Cardiac fibroblast (primary cell): ENCODE results near the gene NT5DC3.

Experiments
- DNase-seq, 2 donors: peaks; one replicate each; pipeline versions ENCODE4 v3.0.0 to v3.0.0-alpha.2; 2010; ENCODE audit warnings: low read depth in 2 of 2
- H3K4me3 ChIP-seq, 2 donors: replicated peaks in 1 of 2; 1 replicate in 1 of 2; 2 replicates in 1 of 2; pipeline ENCODE4 v1.5.1; 2011; ENCODE audit warnings: low read depth in 2 of 2, low read length in 2 of 2, mild to moderate bottlenecking in 2 of 2, moderate library complexity in 1 of 2
- TF ChIP-seq, protein P1 (sequence below): IDR thresholded peaks from one replicate; pipeline ENCODE4 v1.5.1; 2011; ENCODE audit warnings: low read depth, mild to moderate bottlenecking, low read length, inconsistent platforms

Gene NT5DC3

DNA sequence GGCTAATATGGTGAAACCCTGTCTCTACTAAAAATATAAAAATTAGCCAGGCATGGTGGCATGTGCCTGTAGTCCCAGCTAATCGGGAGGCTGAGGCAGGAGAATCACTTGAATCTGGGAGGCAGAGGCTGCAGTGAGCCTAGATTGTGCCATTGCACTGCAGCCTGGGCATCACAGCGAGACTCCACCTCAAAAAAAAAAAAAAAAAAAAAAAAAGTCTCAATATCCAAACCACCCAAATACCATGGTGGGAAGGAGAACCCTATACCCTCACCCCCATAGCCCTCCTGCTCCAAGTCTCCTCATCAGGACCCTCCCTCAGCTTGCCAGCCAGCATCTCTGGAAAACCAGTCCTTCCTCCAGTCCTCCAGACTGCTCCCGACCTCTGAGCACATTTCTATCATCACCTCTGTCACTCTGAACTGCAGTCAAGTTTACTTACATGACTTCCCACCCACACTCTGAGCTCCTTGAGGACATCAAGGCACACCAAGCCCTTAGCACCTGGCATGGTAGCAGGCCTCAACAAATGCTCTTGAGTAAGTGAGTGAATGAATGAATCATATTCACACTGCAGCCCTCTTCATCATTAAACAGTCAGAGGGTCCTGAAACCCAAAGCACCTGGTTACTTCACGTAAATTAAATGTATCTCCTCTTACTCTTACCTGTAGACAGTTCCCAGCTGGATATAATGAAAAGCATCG lies 35.2 kb downstream of the NT5DC3 start:
- TF ChIP-seq, protein P1, sequence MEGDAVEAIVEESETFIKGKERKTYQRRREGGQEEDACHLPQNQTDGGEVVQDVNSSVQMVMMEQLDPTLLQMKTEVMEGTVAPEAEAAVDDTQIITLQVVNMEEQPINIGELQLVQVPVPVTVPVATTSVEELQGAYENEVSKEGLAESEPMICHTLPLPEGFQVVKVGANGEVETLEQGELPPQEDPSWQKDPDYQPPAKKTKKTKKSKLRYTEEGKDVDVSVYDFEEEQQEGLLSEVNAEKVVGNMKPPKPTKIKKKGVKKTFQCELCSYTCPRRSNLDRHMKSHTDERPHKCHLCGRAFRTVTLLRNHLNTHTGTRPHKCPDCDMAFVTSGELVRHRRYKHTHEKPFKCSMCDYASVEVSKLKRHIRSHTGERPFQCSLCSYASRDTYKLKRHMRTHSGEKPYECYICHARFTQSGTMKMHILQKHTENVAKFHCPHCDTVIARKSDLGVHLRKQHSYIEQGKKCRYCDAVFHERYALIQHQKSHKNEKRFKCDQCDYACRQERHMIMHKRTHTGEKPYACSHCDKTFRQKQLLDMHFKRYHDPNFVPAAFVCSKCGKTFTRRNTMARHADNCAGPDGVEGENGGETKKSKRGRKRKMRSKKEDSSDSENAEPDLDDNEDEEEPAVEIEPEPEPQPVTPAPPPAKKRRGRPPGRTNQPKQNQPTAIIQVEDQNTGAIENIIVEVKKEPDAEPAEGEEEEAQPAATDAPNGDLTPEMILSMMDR = no peak
- DNase-seq = no peak
- H3K4me3 ChIP-seq = no peak overlapping the region

DNA sequence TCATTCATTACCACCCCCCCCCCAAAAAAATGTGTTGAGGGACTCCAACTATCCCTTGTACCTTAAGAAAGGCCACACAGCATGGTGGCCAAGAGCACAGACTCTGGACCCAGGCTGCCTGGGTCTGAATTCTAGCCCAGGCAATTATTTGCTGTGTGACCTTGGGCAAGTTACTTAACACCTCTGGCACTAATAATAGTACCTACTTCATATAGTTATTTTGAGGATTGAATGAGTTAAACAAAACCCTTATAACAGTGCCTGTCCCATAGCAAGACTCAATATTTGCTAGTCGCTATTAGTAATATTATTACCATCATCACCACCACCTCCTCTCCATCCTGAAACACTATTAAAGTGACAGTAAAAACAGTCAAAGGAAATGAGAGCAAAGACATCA lies 37.2 kb downstream of the NT5DC3 start:
- H3K4me3 ChIP-seq = no peak overlapping the region
- DNase-seq = no peak
- TF ChIP-seq, protein P1 = no peak

DNA sequence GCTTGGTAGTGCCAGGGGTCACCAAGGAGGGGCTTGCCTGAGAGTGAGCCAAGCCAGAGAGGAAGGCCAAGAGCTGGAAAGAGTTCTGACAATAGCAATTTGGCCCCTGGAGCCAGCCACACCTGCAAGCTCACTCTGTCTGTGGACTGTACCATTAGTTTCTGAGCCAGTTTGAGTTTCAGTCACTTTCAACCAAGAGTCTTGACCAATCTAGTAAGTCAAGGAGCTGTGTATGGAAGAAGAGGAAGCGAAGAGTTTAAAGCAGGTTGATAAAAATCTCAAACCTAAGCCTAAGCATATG lies 38.5 kb downstream of the NT5DC3 start:
- no peak overlapping the region for H3K4me3 ChIP-seq
- TF ChIP-seq, protein P1 = no peak

DNA sequence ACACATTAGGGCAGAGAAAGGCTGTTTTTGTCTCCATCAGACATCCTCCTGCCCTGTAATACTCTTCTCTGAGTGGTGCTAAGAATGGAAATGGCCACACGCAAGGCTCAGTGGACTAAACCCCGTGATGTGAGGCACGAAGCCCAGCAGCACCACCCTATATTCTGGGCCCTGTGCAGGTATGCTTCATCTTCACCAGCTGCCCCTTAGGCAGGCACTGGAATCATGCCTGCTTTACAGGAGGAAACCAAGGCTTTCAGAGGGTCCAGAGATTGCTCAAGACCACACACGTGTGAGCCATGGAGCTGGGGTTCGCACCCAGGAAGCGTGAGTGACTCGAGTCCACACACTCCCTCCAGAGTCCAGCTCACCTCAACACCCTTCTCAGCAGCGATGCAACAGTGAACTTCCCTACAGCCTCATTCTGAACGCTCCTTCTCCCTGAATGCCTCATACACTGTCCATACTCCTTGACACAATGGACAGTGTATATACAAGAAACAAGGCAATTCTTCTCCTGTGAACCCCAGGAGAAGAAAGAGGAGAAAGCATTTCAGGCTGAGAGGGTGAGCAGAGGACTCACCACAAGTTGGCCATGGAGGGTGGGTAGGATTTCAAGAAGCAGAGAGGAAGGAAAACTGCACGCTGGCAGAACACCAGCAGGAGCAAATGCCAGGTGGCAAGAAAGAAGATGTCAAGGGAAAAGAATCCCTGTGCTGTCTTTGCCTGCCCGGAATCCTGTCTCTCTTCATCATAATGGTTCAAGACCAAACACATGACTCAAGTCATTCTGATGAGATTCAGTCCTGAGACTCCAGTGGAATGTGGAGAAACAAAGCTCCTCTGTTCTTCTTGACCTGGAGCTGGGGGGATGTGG lies 39.1 kb downstream of the NT5DC3 start:
- H3K4me3 ChIP-seq = no peak overlapping the region
- TF ChIP-seq, protein P1 = no peak
- DNase-seq = peak; percentile 42 to 53

More for the DNA sequence above, 38.5 kb downstream of the NT5DC3 start:
- no peak for DNase-seq

DNA sequence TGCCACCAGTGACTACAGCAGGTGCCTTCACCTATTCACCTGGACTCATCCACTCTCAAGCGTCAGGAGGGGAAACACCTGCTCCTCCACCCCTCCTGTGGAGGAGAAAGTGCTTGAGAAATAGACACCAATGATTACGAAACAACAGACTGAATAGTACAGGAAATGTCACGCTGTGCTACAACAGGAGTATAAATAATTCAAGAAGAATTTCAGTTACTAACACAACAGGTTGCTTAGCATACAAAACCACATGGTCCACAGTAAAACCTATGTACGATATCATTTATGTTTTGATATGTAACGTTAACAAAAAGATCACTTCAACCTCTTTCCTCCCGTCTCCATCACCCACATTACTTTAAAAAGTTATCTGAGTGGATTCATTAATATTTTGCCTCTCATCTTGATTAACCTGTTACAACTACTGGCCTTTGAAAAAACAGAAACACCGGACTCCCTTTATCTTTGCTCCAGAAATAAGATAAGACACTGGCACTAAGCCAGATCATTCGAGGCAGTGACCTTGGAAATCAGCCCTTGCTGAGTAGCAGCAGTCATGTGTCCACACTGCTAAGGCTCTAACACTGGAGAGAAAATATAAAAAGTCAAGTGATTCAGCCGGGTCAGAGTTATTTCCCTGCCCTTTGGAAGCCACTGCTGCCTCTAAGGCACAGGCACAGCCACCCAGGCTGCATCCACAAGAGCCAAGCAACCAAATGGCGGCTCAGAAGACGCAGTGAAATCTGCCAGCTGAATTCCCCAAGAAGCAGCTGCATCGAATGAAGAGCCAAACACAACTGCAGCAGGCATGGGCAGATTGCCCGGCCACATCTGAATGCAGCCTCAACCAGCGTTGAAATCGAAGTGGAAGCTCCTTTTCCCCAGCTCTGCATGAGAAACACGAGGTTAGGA lies 40.9 kb downstream of the NT5DC3 start:
- DNase-seq = peak; percentile 85 to 86

DNA sequence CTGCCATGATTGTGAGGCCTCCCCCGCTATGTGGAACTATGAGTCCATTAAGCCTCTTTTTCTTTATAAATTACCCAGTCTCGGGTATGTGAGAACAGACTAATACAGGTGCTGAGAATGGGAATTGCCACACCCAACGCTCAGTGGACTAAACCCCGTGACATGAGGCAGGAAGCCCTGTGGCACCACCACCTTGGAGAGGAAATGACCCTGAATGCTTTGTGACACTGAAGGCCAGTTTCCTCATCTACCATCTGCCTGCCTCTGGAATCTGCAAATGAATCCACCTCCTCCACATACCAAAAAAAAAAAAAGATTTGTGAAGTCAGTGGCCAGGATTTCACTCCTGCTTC lies 41.6 kb downstream of the NT5DC3 start:
- H3K4me3 ChIP-seq = no peak overlapping the region
- TF ChIP-seq, protein P1 = no peak
- no peak for DNase-seq

More for the DNA sequence above, 40.9 kb downstream of the NT5DC3 start:
- no peak overlapping the region for H3K4me3 ChIP-seq
- TF ChIP-seq, protein P1 = no peak
